Activated CD4-positive, CD25-positive, alpha-beta regulatory T cell treated with anti-CD3 and anti-CD28 coated beads, Interleukin-2, amount 50 U/mL, for 16 hours (primary cell): ENCODE results near the gene TMEM179.

Experiments used
- DNase-seq: peaks from one replicate; pipeline ENCODE4 v3.0.0-alpha.2; 2020; ENCODE audit warnings: low read depth, low spot score

The TMEM179 gene

GRCh38 chr14:104598910-104599273 lies 5.7 kb downstream of the TMEM179 start:
- no peak for DNase-seq

- no peak for DNase-seq
Measured at GRCh38 chr14:104598039-104598909, 6.3 kb downstream of the TMEM179 start.

- no peak for DNase-seq
Measured at GRCh38 chr14:104597576-104597975, 7.0 kb downstream of the TMEM179 start.

GRCh38 chr14:104596927-104597351 lies 7.6 kb downstream of the TMEM179 start:
- DNase-seq, result no peak

DNA sequence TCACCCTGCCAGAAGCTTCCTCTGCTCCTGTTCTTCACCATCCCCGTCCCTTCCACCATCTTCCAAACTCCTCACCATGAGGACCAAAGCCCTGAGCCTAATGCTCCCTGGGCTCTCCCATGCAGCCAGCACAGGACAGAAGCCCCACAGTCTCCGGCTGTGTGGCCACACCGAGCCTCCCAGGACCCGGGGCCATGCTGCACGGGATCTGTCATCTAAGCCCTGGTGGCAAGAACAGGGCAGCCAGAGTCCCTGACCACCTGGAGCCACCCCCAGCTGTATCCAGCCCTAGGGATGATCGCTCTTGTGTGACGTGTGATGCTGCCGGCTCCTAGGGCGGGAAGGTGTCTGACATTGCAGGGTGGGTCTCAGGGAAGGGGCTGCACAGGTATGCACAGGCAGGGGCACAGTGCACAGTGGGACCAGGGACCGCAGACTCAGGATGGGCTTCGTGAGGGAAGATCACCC lies 8.1 kb downstream of the TMEM179 start:
- no peak for DNase-seq

DNA sequence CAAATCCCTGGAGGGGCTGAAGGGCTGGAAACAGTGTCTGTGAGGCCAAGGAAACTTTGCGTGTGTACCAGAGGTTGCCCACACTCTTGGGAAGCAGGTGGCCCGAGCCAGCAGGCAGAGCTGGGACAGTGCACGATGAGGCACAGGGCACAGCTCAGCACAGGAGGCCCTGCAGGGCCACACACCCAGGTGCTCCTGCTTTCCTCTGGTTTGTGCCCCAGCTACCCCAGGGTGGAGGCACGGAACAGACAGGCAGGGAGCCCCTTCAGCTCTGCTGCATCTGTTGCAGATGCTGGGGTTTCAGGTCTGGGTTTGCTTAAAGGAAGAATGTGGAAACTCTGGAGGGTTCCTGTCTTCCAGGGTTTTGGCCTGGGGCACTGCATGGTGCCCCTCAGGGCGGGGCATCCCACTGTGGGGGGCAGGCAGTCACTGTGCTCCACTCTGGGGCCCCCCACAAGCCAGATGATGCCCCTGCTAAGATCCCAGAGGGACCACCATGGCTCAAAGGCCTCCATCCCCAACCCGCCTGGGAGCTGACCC lies 8.6 kb downstream of the TMEM179 start:
- DNase-seq, result no peak

- no peak for DNase-seq
Measured at GRCh38 chr14:104595116-104595675, 9.4 kb downstream of the TMEM179 start.

DNA sequence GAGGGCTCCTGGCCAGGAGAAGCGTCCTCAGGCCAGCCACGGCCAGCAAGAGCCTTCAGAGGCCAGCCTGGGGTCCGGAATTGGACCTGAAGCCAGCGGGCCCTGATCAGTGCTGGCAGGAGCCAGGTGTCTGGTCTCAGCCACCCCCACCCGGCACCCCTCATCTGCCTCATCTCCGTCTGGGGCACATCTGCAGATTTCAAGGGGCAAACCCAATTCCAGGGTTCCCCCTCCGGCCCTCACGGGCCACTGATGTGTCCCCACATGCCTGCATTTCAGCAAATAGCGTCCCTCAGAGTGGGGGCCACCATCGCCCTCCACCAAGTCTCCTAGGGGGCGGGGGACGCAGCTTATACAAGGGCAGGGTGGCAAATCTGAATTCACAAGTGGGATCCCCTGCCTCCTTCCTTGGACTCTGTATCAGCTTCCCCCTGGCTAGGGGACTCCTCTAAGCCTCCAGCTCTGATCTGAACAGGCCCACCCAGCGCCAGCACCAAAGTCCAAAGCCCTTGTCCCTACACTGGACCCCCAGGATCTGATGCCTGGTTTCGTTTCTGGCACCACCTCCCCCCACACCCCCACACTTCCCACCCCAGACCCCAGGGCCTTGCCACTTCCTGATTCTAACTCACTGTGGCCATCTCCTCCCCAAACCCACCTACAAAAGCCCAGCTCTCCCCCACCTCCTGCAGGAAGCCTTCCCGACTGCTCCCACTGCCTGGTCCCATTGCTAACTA lies 10.1 kb downstream of the TMEM179 start:
- DNase-seq, result no peak

DNA sequence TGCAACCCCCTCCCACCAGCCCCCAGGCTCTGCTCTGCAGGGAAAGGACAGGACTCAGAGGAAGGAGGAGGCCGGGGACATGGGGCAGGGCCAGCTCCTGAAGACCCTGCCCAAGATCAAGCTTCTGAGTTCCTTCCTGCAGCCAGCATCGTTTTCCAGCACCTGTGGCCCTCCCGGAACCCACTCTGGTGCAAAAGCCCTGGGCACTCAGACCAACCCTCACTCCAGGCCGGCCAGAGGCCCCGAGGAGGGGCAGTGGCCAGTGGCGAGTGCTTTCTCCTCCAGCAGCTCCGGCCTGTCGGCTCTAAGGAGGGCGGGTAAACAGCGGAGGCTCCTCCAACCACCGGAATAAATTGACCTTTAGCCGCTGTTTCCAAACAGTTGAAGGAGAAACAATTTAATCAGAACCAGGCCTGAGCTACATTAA lies 10.8 kb downstream of the TMEM179 start:
- DNase-seq, result no peak

DNA sequence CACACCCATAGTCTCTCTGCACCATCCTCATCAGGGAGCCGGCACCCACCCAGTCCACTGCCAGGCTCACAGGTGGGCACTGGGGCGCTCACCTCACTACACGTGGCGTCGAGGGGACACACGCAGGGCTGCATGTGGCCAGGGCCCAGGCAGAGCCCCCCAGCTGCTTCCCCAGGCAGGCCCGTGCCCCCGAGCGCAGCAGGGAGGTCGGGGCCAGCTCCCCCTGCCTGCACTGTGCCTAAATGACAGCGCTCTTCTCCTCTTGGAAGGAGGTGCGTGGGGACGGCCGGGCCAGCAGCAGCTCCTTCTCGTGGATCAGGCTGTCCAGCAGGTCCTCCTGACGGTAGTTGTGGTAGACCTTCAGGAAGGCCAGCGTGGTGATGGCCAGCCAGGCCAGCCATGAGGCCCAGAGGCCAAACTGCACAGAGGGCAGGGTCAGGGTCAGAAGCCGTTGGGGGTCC lies 11.3 kb downstream of the TMEM179 start:
- DNase-seq, result no peak

GRCh38 chr14:104592785-104593184 lies 11.8 kb downstream of the TMEM179 start:
- no peak for DNase-seq

- no peak for DNase-seq
Measured at GRCh38 chr14:104592292-104592672, 12.3 kb downstream of the TMEM179 start.

- no peak for DNase-seq
Measured at GRCh38 chr14:104591506-104592291, 12.9 kb downstream of the TMEM179 start.

DNA sequence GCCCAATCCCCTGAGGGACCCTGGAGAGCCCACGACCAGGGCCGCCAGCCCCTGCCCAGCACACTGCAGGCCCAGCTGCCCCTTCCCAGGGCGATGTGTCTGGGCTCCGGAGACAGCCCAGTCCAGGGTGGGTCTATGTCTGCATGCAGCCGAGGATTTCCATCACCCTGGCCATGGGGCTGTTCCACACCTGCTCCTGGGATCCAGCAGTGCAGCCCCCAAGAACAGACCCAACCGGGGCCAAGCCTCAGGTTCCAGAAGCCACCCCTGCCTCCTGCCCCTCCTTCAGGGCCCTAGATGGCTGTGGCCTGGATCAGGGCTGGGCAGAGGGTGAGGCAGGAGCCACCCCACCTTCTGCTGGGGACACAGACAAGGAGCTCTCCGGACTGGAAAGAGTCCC lies 13.5 kb downstream of the TMEM179 start:
- DNase-seq, result no peak

DNA sequence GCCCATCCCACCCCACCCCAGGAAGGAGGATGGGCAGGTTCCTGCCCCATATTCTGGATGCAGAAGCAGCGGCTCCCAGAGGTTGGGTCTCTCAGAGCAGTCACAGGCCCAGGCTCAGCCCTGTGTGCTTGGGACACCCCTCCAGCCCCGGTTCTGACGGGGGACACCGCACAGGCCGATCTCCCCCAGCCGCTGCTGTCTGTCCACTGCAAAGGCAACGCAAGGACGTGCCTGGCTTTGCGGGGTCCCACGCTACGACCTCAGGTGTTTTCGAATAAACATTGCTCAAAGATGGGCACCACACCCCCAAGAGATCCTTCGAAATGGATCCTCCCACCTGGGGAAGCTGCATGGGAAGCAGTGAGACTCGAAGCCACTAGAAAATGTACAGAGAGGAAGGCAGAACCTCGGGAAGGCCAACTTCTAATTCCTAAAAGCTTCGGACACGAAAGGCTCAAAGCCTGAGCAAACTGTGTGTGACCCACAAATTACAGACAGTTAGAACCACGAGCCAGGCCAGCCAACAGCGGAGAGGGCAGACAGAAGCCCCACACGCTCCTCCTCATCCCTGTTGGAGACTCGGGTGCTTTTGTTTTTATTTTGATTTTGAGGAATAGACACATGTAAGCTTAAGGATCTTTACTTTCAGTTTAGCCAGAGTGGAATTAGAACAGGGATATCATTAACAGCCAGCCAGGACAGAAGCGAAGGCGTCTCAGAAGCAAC lies 14.2 kb downstream of the TMEM179 start:
- no peak for DNase-seq

DNA sequence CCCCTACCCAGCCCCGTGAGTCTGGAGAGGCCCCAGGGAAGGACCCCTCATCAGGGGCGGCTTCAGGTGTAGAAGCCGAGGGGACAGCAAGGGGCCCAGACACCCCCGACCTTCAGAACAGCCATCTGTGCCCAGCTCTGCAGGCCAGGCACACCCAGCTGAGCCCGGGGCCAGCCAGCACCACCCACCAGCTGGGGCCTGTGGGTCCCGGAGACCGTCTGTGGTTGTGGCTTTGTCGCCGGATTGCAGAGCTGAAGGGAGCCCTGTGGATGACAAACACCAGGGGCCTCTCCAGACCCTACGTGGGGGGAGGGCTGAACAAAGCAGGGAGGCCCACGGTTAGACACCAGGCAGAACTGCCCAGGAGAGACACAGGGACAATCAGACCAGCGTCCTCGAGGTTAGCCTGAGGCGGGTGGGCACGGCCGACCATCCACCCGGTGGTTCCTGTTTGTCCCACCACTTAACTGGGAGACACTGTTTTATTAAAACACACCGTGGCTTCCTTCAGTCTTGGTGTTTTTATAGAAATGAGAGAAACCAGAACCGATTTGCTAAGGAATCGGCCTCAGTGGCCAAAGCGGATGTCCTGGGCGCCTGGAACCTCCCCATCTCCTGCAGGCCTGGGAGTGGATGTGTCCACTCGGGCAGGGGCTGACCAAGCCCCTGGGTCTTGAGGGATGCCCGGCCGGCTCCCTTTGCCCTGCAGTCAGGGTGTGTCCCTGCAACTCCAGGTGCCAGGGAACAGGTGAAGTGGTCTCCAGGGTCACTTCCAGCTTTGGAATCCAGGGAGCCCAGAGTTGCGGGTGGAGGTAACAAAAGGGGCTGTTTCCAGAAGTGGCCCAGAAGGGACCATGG lies 15.0 kb downstream of the TMEM179 start:
- DNase-seq, result no peak

GRCh38 chr14:104588066-104588857 lies 16.3 kb downstream of the TMEM179 start:
- no peak for DNase-seq

DNA sequence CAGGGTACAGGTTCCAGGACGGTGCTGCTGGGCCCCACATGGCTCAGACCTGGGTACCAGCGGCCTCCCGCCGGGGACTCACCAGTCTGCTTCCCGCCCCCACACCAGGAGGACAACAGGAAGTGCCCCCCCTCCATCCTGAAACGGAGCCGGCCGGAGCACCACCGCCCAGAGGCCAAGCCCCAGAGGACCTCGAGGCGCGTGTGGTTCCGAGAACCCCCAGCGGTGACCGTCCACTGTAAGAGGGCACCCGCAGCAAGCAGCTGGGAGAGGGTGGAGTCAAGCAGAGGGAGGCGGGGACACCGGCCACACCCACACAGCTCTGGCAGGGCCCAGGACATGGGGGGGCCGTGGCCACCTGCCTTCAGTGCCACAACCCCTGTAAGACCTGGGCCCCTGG lies 16.9 kb downstream of the TMEM179 start:
- no peak for DNase-seq
